ENCODE measurements around the gene PTPN22. TPM values are rescaled to one million over a fixed set of nuclear protein-coding genes. Genes with fewer than 3 reads are reported as not detected.

The PTPN22 gene
- total and polyA plus RNA-seq, 9 donors: 0.24 to 4.2 (median 1.6) TPM

DNA sequence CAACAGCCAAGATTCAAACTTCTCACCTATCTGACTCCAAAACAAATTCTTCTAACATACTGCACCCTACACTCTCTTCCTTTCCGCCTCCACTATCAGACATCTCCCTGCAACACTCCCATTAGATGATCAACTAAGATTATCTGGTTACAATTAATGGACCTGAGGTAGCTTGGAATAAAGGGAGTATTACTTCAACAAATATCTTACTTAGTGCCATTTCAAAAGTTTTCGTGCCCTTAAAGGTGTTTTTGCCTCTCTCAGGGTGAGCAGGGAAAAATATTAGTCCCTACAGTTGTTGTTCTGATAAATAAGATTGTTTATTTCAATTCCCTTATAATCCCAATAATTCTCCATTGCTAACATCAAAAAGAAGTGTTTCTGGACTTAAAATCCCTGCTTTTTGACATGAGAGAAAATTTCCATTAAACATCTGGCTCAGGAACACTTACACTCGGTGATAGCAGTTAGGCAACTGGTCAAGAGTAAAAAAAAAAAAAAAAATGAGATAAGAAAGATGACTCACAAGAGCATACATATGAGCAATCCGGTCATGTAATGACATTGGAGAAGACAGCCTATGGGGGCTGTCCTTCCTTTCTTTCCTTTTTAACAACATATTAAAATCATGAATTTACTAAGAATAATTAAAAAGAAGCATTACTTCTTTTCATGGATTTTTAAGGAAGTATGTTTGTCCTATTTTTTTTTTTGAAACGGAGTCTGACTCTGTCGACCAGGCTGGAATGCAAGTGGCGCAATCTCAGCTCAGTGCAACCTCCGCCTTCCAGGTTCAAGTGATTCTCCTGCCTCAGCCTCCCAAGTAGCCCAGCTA is 66.9 kb downstream of the PTPN22 start:
- Histone ChIP-seq H3K27ac (peak overlapping the region in 1 of 2 donors; percentile 24), H3K4me3 (no peak overlapping the region), H3K27me3 (no peaks in the 10 kb centered on the region), H3K4me1 (ENCODE audit: insufficient read depth) (peaks cover 8% of the 10 kb centered on the region), H3K36me3 (no peaks in the 10 kb centered on the region), H3K9me3 (no peaks in the 10 kb centered on the region)
- DNase-seq: no peak
- intact Hi-C loops (cut with DNase I): loop anchor here in 1 of 4 donors (5.0 kb wide), 1 partner anchor 42 kb away; no protein-coding TSS in a partner anchor
- WGBS, 3 donors: 39 to 47% (median 46%) methylated on average over 8 of the region's 8 CpGs
- TF ChIP-seq POLR2A (IDR thresholded peaks at IDR 0.05): no peak
- no peak for TF ChIP-seq EP300 (IDR thresholded peaks at IDR 0.05)
- no peak for TF ChIP-seq CTCF (IDR thresholded peaks at IDR 0.05)

GRCh38 chr1:113802367-113803007 is 69.0 kb downstream of the PTPN22 start:
- no peak overlapping the region for H3K27ac ChIP-seq
- 95 to 98% (median 97%) methylated on average over 3 of the region's 3 CpGs for WGBS, 3 donors
- H3K27me3 ChIP-seq: no peaks in the 10 kb centered on the region
- no peak for DNase-seq
- no peaks in the 10 kb centered on the region for H3K9me3 ChIP-seq
- peaks cover 8% of the 10 kb centered on the region for H3K4me1 ChIP-seq (ENCODE audit: insufficient read depth)
- TF ChIP-seq EP300 (IDR thresholded peaks at IDR 0.05): no peak
- TF ChIP-seq CTCF (IDR thresholded peaks at IDR 0.05): no peak
- TF ChIP-seq POLR2A (IDR thresholded peaks at IDR 0.05): no peak
- H3K36me3 ChIP-seq: no peaks in the 10 kb centered on the region
- intact Hi-C loops (cut with DNase I): no loop called here
- no peak overlapping the region for H3K4me3 ChIP-seq

DNA sequence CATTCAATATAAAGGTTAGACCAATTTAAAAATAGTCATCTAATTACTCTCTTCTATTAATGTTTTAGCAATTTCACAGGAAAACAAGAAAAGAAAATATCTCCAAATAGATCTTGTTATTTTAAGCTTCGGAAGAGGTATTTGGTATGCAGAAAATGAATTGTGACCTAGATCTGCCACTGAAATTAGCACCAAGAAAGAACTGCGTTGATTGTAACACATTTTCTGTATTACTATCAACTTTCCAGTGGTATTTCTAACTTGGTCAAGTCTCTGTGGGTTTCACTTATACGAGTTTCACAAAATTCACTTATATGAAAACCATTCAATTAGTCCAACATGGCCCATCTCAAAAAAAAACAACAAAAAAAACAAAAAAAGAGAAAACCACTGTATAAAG is 71.0 kb downstream of the PTPN22 start:
- Histone ChIP-seq H3K4me1 (ENCODE audit: insufficient read depth) (peaks cover 9% of the 10 kb centered on the region), H3K4me3 (no peak overlapping the region), H3K27ac (no peak overlapping the region), H3K9me3 (no peaks in the 10 kb centered on the region), H3K36me3 (no peaks in the 10 kb centered on the region), H3K27me3 (no peaks in the 10 kb centered on the region)
- DNase-seq: no peak
- 75 to 84% (median 82%) methylated on average over 3 of the region's 3 CpGs for WGBS, 3 donors
- intact Hi-C loops (cut with DNase I): no loop called here
- TF ChIP-seq POLR2A (IDR thresholded peaks at IDR 0.05) (no peak), CTCF (IDR thresholded peaks at IDR 0.05) (no peak), EP300 (IDR thresholded peaks at IDR 0.05) (no peak)

- 80 to 85% (median 81%) methylated on average over 4 of the region's 4 CpGs for WGBS, 3 donors
- H3K4me3 ChIP-seq: no peak overlapping the region
- intact Hi-C loops (cut with DNase I): no loop called here
- H3K27ac ChIP-seq: no peak overlapping the region
- H3K9me3 ChIP-seq: no peaks in the 10 kb centered on the region
- no peaks in the 10 kb centered on the region for H3K36me3 ChIP-seq
- no peak for DNase-seq
- TF ChIP-seq POLR2A (IDR thresholded peaks at IDR 0.05) (no peak), CTCF (IDR thresholded peaks at IDR 0.05) (no peak)
- H3K27me3 ChIP-seq: no peaks in the 10 kb centered on the region
- H3K4me1 ChIP-seq (ENCODE audit: insufficient read depth): peaks cover 4% of the 10 kb centered on the region
These were observed 74.0 kb downstream of the PTPN22 start for GRCh38 chr1:113797472-113797871.
